Activated T-cell treated with anti-CD3 and anti-CD28 coated beads for 4 hours (primary cell): ENCODE results near the gene FIGN.

ENCODE experiments used
- DNase-seq: peaks from one replicate; pipeline ENCODE4 v3.0.0-alpha.2; 2020

Gene FIGN, protein sequence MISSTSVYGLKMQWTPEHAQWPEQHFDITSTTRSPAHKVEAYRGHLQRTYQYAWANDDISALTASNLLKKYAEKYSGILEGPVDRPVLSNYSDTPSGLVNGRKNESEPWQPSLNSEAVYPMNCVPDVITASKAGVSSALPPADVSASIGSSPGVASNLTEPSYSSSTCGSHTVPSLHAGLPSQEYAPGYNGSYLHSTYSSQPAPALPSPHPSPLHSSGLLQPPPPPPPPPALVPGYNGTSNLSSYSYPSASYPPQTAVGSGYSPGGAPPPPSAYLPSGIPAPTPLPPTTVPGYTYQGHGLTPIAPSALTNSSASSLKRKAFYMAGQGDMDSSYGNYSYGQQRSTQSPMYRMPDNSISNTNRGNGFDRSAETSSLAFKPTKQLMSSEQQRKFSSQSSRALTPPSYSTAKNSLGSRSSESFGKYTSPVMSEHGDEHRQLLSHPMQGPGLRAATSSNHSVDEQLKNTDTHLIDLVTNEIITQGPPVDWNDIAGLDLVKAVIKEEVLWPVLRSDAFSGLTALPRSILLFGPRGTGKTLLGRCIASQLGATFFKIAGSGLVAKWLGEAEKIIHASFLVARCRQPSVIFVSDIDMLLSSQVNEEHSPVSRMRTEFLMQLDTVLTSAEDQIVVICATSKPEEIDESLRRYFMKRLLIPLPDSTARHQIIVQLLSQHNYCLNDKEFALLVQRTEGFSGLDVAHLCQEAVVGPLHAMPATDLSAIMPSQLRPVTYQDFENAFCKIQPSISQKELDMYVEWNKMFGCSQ

DNA sequence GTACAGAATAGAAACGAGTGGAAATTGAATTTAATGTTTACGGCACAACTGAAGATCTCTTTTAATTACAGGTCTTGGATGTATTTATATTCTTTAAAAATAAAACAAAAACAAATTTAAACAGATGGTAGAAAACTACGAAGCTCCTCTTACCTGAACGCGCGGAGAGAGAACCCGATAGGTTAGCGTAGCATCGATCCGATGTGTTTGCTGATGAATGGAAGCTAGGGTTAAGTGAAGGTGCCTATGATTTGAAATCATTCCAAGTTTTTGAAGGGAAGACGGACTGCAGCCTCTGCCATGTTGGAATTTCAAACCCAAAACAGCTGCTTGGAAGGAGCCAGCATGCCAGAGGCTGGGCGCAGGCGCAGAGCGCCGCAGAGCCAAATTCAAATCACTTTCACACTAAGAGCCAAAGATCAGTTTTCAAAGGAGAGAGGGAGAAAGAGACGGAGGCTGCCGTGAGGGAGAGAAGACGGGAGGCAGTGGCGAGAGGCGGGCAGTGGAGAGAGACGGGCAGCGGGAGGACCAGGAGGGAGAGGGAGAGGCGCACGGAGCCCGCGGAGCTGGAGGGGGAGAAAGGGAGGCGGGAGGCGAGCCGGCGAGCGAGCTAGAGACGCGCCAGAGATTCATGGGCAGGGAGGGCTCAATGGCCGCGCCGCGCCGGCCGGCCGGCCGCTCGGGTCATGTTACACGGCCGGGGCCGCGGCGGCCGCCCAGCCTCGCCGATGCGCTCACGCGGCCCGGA, at the start of gene FIGN:
Gene FIGN, minus strand, starts transcription at position 324 of the 748 bp plus-strand sequence. CDS start 1,081 bp downstream, outside the sequence.
- DNase-seq: no peak

DNA sequence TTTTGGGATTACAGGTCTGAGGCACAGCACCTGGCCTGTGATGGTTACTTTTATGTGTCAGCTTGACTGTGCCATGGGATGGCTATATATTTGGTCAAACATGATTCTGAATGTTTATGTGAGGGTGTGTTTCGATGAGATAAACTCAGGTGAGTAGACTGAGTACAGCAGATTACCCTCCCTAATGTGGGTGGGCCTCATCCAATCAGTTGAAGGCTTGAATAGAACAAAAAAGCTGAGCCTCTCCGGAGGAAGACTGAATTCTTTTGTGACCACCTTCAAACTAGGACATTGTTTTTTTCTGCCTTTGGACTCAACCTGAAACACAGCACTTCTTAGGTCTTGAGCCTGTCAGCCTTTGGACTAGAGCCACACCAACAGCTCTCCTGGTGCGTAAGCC, 49.4 kb upstream of the FIGN start:
- no peak for DNase-seq

DNA sequence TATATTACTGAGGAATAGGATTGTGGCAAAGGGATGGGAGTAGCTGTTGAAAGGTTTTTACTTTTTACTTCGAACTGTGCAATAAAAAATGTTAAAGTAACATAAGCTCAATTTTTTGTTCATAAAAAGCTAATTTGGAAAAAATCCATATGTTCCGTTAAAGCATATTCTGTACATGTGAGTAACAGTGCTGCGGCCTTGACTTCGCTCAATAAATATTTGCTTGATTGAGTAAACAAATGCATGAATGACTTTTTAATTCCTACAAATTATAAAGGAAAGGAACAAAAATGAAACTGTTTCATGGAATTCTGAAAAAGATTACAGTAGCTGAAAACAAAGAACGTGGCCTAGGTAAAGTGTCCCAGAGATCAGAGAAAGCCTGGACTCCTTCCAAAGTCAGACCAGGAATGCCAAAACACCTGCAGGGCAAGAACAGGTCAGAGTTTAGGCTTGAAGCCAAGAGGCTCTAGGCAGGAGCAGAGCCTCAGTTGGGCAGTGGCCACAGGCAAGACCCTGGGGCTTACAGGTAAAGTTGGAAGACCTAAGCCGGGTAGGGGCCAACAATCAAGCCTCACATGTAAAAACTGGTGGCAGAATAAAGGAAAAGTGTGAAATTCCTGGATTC, 44.3 kb upstream of the FIGN start:
- DNase-seq: no peak

DNA sequence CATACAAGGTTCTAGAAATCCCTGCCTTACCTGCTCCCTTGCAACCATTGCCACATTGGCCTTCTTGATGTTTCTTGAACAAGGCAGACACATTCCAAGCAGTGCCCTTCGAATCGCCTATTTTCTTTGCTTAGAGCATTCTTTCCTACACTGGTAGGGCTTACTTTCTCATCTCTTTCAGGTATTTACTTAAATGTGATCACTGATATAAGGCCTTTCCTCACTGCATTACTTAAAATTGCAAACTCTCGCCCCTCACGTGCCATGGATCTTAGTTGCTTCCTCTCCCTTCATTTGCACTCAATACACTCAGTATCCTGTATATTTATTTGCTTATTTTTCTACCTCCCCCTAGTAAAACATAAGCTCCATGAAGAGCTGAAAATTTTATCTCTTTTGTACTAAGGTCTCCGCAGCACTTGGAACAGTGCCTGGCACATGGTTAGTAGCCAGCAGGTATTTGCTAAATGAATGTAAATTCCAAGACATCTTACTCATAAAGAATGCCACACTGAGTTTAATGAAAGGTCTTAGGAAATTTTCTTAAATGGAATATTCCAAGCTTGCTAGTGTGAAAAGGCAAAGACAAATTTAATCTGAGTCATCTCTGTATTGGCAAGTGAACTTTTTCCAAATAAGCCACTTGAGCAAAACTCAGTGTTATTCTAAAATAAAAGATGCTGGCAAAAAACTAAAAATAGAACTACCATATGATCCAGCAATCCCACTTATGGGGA, 42.4 kb upstream of the FIGN start:
- no peak for DNase-seq

DNA sequence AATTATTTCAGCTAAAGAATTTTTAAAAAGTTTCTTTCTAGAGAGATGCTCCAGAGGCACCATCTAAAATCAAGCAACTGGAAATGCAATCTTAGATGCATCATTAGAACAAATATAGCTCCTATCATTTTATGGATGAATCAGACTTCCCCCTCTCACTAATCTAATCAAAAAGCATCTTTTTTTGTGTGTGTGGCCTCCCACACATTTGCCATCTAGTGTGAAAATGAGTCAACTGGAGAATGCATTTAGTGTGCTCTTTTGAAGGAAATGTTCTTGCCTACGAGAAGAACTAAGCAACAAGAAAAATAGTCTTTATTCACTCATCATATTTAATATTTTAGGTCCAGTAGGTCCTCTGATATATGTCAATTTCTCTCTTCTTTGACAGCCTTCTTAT, 39.5 kb upstream of the FIGN start:
- no peak for DNase-seq

DNA sequence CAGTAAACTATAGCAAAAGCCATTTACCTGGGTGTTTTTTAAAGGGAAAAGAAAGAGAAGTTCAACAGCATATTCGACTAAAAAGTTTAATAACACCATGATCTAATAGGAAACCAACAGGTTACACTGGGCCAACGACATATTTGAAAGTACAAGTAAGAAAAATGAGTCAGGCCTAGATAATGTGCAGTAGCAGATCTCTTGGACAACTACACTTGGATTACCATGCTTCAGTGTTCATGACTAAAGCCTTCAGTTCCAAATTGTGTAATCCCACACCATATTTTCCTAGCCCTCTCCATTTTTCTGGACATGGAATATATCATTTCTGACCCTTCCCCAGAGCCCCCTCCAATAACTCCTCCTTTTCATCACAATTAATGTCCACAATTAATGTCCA, 39.1 kb upstream of the FIGN start:
- DNase-seq: no peak

DNA sequence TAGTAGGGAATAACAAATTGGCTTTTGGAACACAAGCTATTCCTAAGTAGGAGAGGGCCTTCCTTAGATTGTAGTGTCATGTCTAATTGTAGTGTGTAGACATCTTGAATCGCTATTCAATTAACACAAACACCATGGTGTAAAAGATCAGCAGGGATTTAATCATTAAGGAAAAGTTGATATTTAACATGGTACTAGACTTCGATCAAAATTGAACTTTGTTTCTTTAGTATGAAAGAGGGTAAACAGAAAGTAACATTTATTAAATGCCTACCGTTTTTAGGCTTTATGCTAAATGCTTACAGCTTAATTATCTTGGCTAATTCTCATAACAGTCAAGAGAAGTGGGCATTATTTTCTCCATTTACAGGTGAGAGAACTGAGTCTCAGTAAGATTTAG, 37.5 kb upstream of the FIGN start:
- DNase-seq: no peak

DNA sequence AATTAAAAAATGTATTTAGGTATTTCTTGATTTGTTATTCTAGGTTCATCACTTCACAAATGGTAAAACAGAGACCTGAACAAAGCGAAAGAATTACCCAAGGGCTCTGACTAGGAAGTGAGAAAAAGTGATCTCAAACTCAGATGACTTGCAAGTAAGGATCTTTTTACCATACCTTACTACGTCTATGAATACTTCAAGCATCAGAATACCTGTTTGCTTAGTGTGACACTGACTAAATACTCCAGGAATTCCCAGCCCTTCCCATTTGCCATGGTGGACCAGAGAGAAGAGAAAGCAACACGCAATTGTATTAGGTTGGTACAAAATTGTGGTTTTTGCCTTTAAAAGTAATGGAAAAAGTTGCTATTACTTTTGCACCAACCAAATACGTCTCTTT, 35.8 kb upstream of the FIGN start:
- no peak for DNase-seq

DNA sequence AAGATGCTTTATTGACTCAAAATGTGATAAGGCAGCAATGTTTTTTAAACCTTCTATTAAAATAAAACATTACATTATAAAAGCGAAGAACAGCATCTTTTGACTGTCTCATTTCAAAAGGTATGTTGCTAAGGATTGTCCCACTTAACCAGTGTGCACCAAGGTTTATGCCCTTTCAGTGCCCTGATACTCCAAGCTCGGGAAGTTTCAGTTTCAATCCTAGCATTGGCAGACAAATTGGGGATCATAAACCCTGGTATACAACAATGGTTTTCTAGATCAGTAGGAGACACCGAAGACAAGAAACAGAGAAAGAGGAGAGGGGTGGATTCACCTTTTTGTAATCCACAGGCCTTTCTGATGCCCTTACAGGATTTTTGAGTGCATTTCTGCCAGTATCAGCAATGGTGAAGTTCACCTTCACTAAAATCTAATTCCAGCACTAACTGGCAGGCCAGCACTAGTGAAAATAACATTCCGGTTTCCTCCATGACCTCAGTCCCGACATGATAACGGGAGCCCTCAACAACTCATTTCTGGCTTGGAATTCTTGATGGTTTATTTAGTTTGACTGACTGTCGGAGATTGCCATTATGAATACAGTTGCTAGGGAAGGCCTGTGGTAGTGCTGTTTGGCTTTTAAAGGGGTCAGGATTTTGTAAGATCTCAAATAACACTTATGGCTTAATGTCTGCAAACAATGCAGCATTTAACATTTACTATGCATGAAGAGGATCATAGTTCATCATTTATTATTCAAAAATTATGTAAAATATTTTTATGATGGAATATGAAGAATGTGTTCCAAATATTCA, 33.3 kb upstream of the FIGN start:
- no peak for DNase-seq

DNA sequence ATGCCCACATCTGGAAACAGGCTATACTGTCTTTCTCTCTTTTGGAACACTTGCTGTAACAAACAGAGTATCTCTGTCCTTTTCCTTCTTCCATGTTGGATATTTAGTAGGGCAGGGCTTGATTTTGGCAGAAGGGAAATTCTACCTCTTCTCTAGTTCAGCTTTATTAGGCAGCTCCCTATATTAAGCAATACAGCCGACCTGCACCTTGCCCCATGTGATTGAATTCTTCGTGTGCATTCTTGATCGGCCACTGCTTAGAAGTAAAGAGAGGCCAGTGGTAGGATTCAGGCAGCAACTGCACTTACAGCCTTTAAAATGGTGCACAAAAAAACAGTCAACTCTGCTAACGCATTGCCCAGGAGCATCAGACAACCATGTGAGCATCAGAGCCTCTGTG, 31.3 kb upstream of the FIGN start:
- no peak for DNase-seq

DNA sequence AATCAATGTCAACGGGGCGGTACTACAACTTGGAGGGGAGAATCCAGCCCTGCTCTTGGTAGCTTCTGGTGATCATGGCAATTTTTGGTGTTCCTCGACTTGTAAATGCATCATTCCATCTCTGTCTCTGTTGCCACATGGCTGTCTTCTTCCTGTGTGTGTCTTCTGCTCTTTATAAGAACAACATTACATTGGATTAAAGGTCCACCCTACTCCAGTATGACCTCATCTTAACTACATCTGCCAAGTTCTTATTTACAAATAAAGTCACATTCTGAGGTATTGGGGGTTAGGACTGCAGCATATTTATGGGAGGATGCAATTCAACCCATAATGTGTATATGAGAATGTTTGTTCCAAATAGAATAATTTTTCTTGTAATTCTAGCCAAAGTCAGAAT, 28.8 kb upstream of the FIGN start:
- no peak for DNase-seq

DNA sequence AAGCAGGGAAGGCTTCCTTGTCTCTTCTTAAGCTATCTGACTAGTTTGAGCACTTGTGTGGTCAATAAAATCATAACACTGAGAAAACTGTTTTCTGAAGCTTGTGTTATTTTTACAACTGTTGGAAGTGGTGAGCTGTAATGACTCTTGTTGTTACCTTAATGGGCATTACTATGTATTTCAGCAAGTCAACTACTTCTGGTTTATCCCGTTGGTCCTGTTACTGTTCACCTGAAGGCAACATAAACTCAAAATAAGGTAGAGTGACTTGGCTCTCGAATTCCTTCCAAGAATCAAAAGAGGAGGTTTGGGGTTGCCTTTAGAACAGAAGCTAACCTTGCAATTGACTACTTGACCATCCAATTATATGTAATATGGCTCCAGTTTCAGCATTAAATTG, 23.2 kb upstream of the FIGN start:
- DNase-seq: no peak

DNA sequence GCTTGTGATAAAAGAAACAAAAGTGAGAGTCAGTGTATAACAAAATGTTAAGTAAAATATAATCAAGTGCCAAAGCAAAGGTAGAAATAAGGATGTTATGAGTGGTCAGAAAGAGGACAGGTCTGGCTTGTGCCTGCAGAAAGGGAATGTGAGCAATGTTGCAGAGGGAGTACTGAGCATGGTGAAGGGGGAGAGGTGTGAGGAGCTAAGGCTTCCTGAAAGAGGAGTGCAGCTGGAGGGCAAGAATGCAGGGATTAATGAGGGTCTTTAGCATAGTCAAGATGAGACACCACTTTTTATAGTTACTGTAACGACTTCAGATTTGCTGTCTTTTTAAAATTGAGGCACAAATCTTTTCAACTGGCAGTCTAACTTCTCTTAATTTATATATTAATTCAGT, 22.0 kb upstream of the FIGN start:
- DNase-seq: no peak

DNA sequence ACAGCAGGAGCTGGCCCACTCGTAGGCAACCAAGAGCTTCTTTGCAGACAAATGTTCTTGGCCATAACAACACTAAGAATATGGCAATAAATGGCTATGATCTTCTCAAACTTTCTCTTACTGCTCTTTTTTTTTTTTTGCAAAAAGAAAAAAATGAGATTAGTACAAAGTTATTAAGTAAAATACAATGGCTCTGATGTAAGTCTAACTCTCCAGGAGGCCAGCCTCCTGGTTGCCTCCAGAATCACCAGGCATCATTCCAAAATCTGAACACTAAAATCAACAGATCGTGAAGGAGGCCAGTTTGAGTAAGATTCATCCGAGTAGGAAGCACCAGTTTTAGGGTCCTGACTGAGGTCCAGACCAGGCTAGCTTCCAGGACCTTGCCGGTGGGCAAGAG, 20.8 kb upstream of the FIGN start:
- DNase-seq: no peak

DNA sequence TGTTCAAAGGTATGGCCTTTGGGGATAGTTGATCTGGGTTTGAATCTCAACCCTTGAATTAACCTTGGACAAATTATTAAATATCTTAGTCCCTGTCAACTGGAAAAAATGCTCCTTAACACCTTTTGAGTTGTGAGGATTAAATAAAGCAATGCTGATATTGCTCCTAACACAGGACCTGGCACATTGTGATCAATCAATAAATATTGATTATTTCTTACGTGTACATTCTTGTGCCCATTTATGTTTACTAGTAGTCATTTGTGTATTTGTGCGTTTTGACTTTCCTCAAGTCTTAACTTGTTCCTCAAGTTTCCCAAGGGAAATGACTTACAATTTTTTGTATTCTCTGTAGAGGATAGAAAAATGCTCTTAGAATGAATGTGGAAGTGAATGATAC, 19.6 kb upstream of the FIGN start:
- no peak for DNase-seq

DNA sequence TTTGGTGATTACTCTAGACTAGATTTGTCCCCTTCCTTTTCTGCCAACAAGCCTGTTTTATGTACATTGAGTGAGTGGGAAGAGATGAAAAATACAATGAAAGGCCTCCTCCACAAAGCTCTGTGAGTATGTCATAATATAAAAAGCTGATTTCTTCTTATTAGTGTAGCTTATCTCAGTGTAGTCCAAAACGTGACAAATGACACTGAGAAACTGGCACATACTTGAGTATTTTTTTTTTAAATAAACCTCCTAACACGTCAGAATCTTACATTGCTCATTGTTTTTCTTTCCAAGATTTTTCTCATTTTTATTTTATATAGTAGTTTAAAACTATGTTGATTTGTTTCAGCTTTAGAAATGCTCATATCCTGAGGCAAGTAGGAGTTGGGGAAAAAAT, 17.9 kb upstream of the FIGN start:
- no peak for DNase-seq

DNA sequence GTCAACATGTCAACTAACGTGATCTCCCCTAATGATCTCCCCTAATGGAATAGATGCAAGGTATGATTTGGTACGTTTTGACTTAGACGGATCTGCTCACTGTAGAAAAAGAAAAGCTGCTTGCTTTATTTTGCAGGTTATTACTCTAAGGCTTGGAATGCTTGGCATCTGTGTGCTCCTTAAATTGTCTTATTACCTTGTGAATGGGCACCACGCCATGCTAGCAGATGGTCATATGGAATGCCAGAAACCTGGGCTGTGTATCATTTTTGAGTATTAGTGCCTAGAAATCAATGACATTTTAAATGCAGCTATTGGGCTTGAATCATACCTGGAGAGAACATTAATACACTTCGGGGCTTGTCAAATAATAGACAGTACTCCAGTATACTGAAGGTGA, 16.5 kb upstream of the FIGN start:
- no peak for DNase-seq

DNA sequence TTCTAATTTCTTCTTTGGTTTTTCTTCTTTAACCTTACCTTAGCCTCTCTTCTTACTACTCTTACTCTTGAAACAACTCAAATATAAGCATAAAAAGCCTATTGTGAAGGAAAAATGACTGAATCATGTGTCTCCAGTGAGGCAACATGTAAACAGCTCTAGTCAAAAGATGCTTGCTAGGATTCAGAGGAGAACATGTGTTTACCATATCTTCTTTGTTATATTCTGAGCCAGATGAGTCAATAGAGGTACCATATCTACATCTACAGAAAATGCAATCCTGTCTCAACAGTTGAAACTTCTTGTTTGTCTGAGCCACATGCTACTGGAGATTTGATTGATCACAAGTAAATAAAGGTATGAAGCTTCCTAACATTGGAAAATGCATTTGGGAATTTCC, 15.9 kb upstream of the FIGN start:
- DNase-seq: no peak

DNA sequence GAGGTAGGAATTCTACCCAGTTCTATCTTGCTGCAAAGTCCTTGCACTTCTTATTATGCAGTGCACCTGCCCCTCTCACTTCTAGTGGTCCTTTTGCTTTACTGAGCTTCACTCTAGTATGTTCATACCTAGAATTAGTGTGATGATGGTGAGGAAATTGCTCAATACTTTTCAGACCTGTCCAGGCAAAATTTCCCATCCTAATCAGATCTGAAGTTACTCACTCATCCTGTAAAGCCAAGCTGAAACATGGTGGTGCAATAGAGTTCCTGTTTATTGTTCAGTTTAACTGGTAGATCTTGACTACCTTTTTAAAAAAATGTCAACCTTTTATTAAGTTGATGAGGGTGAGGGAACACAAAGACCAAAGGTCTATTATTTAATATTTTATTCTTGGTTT, 12.6 kb upstream of the FIGN start:
- DNase-seq: no peak

DNA sequence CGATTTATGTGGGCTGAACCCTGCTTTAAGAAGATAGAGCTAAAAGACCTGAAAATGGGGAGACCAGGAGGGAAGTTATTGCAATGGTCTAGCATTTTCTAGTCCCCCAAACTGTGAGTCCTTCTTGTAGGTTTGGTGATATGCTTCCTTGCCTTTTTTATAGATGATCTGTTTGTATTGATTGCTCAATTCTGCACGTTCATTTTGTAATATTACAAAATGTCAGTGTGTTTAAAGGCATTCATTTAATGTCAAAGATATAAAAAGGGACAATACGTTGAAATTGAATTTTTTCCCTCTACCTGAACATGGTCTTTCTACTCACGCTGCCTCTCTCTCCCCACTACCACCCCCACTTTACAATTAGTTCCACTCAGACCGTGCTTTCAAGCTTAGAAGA, 5.6 kb upstream of the FIGN start:
- no peak for DNase-seq

DNA sequence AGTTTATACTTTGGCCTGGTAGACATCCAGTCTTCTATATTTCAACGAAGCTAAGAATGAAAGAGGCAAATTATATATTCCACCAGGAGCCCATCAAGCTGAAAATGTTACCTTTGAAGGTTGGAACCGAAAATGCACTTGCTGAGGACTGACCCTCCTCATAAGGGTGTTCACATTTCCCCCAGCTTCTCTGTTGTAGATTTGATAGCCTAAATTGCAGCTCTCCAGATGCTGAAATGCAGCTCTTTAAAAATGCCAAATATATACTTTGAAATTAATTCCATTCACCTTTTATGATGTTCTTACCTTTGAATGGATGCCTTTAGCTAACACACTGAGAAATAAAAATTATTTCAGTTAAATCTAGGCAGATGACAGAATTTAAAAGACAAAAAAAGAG, 1.8 kb upstream of the FIGN start:
- no peak for DNase-seq

DNA sequence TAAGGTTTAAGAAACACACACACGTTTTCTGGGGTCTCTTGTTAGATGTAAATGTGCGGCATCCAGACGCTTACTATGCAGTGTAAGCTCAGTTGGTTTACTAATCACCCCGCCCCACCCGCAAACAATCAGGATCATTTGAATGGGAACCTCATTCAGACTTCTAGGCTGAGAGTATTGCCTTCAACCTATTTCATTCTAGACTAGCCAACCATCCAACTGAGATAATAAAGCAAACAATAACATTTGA, 1.3 kb upstream of the FIGN start:
- DNase-seq: no peak
